HepG2 (cell line): ENCODE results near the gene DYNC2H1. TPM values are rescaled to one million over a fixed set of nuclear protein-coding genes. Genes with fewer than 3 reads are reported as not detected.

ENCODE experiments used
- ATAC-seq: fragments of 200-7000 bp; cut with Tn5 transposase; 3 replicates; pipeline ENCODE4 v1.9.1; 2020; ENCODE audit warnings: mild to moderate bottlenecking, moderate library complexity
- BruUV-seq: library from RNA; stranded (reverse); fragments of 400-500 nt; replicated peaks from 2 replicates; lab custom pipeline; 2021; lab: Mats Ljungman, UMichigan
- CTCF ChIA-PET: fragments of 300-600 bp; formaldehyde crosslinking; extraction: SDS; loops from one replicate; lab custom pipeline; 2021; ENCODE audit warnings: low total read pairs, inconsistent platforms, low intra/inter-chr PET ratio; lab: Yijun Ruan, JAX
- POLR2A ChIA-PET: fragments of 350-600 bp; sonication (Branson Sonifier 250); formaldehyde crosslinking; loops from one replicate; lab custom pipeline; 2020; ENCODE audit warnings: antibody characterized with exemption, inconsistent platforms; lab: Yijun Ruan, JAX
- DNase-seq: peaks from one replicate; pipeline ENCODE4 v3.0.0-alpha.2; 2015; ENCODE audit warnings: low spot score
- FAIRE-seq: peaks from 3 replicates; lab custom pipeline; 2011; peaks lifted over from hg19 to GRCh38; lab: Jason Lieb, UNC
- H2AFZ ChIP-seq: one replicate; pipeline ENCODE4 v1.6.1; 2011; ENCODE audit warnings: low read length, inconsistent platforms
- H3K27ac ChIP-seq: fragments of 300-600 bp; 3 replicates; pipeline ENCODE4 v1.8.0; 2011; ENCODE audit warnings: mixed run types, mild to moderate bottlenecking, mixed read lengths, low read length, inconsistent platforms; ENCODE audit not compliant: insufficient read depth; ENCODE audit errors: extremely low read length
- H3K27me3 ChIP-seq, 2 experiments: fragments of 200-600 bp in 1 of 2; 2 replicates in 1 of 2; 3 replicates in 1 of 2; pipeline versions ENCODE4 v1.6.0 to v1.8.0; 2011; ENCODE audit warnings: low read length in 2 of 2, mild to moderate bottlenecking in 2 of 2, moderate library complexity in 2 of 2, inconsistent platforms in 1 of 2; ENCODE audit not compliant: insufficient read depth in 2 of 2, control insufficient read depth in 1 of 2
- H3K36me3 ChIP-seq, 2 experiments: fragments of 200-600 bp in 1 of 2; replicated peaks in 1 of 2; 2 replicates in 1 of 2; 3 replicates in 1 of 2; pipeline versions ENCODE4 v1.5.1 to v1.8.0; 2011; ENCODE audit warnings: low read length in 2 of 2, inconsistent platforms in 1 of 2; ENCODE audit not compliant: insufficient read depth in 2 of 2, control insufficient read depth in 1 of 2
- H3K4me1 ChIP-seq: 2 replicates; pipeline ENCODE4 v1.5.1; 2012; ENCODE audit warnings: low read length, inconsistent platforms; ENCODE audit not compliant: insufficient read depth
- H3K4me2 ChIP-seq: 2 replicates; pipeline ENCODE4 v1.6.0; 2011; ENCODE audit warnings: low read depth, low read length, inconsistent platforms
- H3K4me3 ChIP-seq, 3 experiments: fragments of 200-600 bp in 1 of 3; sonication (generic), shearing (Covaris generic) in 1 of 3; replicated peaks in 1 of 3; 2 replicates each; pipeline ENCODE4 v1.5.1; 2011 to 2016; ENCODE audit warnings: low read length in 3 of 3, inconsistent platforms in 2 of 3, low read depth in 2 of 3, mild to moderate bottlenecking in 2 of 3, control low read depth in 1 of 3, mixed read lengths in 1 of 3; ENCODE audit not compliant: insufficient read depth in 1 of 3
- H3K79me2 ChIP-seq: one replicate; pipeline ENCODE4 v1.6.1; 2011; ENCODE audit warnings: low read length, inconsistent platforms; ENCODE audit not compliant: insufficient read depth
- H3K9ac ChIP-seq: 2 replicates; pipeline ENCODE4 v1.6.0; 2011; ENCODE audit warnings: mild to moderate bottlenecking, low read depth, low read length, inconsistent platforms; ENCODE audit not compliant: insufficient read depth
- H3K9me3 ChIP-seq: 2 replicates; pipeline ENCODE4 v1.5.1; 2012; ENCODE audit warnings: mild to moderate bottlenecking, low read length
- H4K20me1 ChIP-seq: 2 replicates; pipeline ENCODE4 v1.6.0; 2011; ENCODE audit warnings: inconsistent platforms, mild to moderate bottlenecking, low read length, moderate library complexity; ENCODE audit not compliant: insufficient read depth
- ATF2 ChIP-seq: sonication (generic); formaldehyde crosslinking; IDR thresholded peaks from 2 replicates; pipeline ENCODE4 v1.4.0; 2020; ENCODE audit warnings: missing genetic modification reagents
- DMTF1 ChIP-seq: sonication (generic); formaldehyde crosslinking; IDR thresholded peaks from 2 replicates; pipeline ENCODE4 v1.4.0; 2020; ENCODE audit warnings: mild to moderate bottlenecking, missing genetic modification reagents
- ELF3 ChIP-seq: IDR thresholded peaks from 2 replicates; pipeline ENCODE4 v1.6.1; 2016; ENCODE audit warnings: missing genetic modification reagents, missing compliant biosample characterization
- KLF9 ChIP-seq: IDR thresholded peaks from 2 replicates; pipeline ENCODE4 v1.6.1; 2016; ENCODE audit warnings: low read depth
- SCMH1 ChIP-seq: sonication (generic); formaldehyde crosslinking; IDR thresholded peaks from 2 replicates; pipeline ENCODE4 v1.9.0; 2021; ENCODE audit warnings: missing genetic modification reagents, mild to moderate bottlenecking, borderline replicate concordance
- SOX13 ChIP-seq, 3 experiments: fragments of 450-650 bp in 1 of 3; sonication (generic) in 1 of 3; formaldehyde crosslinking in 1 of 3; IDR thresholded peaks in 2 of 3; conservative IDR thresholded peaks in 1 of 3; 2 replicates each; pipeline versions ENCODE4 v1.5.0 to v1.6.1; 2016 to 2020; ENCODE audit warnings: antibody characterized with exemption in 1 of 3, mild to moderate bottlenecking in 1 of 3, missing compliant biosample characterization in 1 of 3, missing genetic modification reagents in 1 of 3, moderate library complexity in 1 of 3
- ZBTB26 ChIP-seq: IDR thresholded peaks from 2 replicates; pipeline ENCODE4 v1.6.1; 2016; ENCODE audit warnings: missing compliant biosample characterization, missing genetic modification reagents, borderline replicate concordance
- ZBTB34 ChIP-seq: sonication (generic); formaldehyde crosslinking; IDR thresholded peaks from 2 replicates; pipeline ENCODE4 v1.8.0; 2022; ENCODE audit warnings: mild to moderate bottlenecking, missing genetic modification reagents
- ZMYM2 ChIP-seq: sonication (generic); formaldehyde crosslinking; IDR thresholded peaks from 2 replicates; pipeline ENCODE4 v1.8.0; 2022; ENCODE audit warnings: mild to moderate bottlenecking, missing genetic modification reagents
- ZNF121 ChIP-seq: sonication (generic); formaldehyde crosslinking; IDR thresholded peaks from 2 replicates; pipeline ENCODE4 v1.5.0; 2020; ENCODE audit warnings: mild to moderate bottlenecking, missing genetic modification reagents
- ZNF138 ChIP-seq: sonication (generic); formaldehyde crosslinking; IDR thresholded peaks from 2 replicates; pipeline ENCODE4 v1.5.0; 2020; ENCODE audit warnings: mild to moderate bottlenecking, low read depth, missing genetic modification reagents
- ZNF619 ChIP-seq: sonication (generic); formaldehyde crosslinking; IDR thresholded peaks from 2 replicates; pipeline ENCODE4 v1.4.0; 2020; ENCODE audit warnings: mild to moderate bottlenecking, missing genetic modification reagents
- WGBS: methylation state at CpG from one replicate; pipeline ENCODE4 v1.1.6; 2017; ENCODE audit warnings: low lambda C conversion rate; 5-methylcytosine and 5-hydroxymethylcytosine counted together
- in situ Hi-C: cut with HindIII; loops from 2 replicates; pipeline ENCODE4 v1.10.0; 2017; ENCODE audit warnings: low pct_unique_long_range_greater_than_20kb; ENCODE audit not compliant: extremely low pct_ligation_motif_present
- intact Hi-C: fragments of 100-400 bp; cut with micrococcal nuclease; formaldehyde crosslinking; loops from one replicate; pipeline ENCODE4 v1.10.0; 2022; ENCODE audit not compliant: unreplicated experiment
- polyA plus RNA-seq, 8 experiments: library from polyadenylated mRNA; depleted of rRNA in 3 of 8; stranded (reverse) in 7 of 8; unstranded in 1 of 8; fragments of >200 nt; fragmentation: Illumina TruSeq in 4 of 8; extraction: Trizol in 4 of 8; gene quantifications; 2 replicates each; pipeline versions ENCODE4 v1.2.1 to v1.2.3, GENCODE V29; 2011 to 2016; ENCODE audit warnings: low read depth in 4 of 8, missing spikeins in 1 of 8, mixed read lengths in 1 of 8; ENCODE audit not compliant: insufficient read depth in 1 of 8
- total RNA-seq, 5 experiments: library from RNA; depleted of rRNA; stranded (reverse); fragments of >200 nt; fragmentation: Illumina TruSeq; extraction: Trizol; gene quantifications; 2 replicates each; pipeline ENCODE4 v1.2.3, GENCODE V29; 2016; ENCODE audit warnings: low read depth in 1 of 5

DYNC2H1 gene
- total and polyA plus RNA-seq, 2 of the 13 experiments (the other 11 are each of a cell fraction or from before 2014, with no cell fraction given) = 0.49 to 0.66 TPM

GRCh38 chr11:103486604-103487003, 377.4 kb downstream of the DYNC2H1 start:
- H3K27ac ChIP-seq = no peak overlapping the region

More at GRCh38 chr11:103486604-103487003, 377.4 kb downstream of the DYNC2H1 start:
- Histone ChIP-seq H3K9me3 (no peaks in the 10 kb centered on the region), H3K36me3 (no peaks in the 10 kb centered on the region), H3K4me1 (no peaks in the 10 kb centered on the region), H3K9ac (no peak overlapping the region), H3K27me3 (no peaks in the 10 kb centered on the region), H4K20me1 (no peaks in the 10 kb centered on the region), H3K4me2 (no peak overlapping the region), H3K4me3 (no peak overlapping the region), H2AFZ (no peak overlapping the region), H3K79me2 (no peaks in the 10 kb centered on the region)
- intact Hi-C loops (no loop called here), in situ Hi-C loops (no loop called here)
- no peak for FAIRE-seq
- no peak for DNase-seq
- ChIA-PET CTCF (no interaction called here), POLR2A (no interaction called here)
- no peak for ATAC-seq
- TF ChIP-seq ZBTB26 (CRISPR knock-in tag) (no peak), ZNF619 (no peak), ATF2 (CRISPR knock-in tag) (no peak), SOX13 (IDR thresholded peaks at IDR 0.05) (no peak), SOX13 (CRISPR knock-in tag; conservative IDR thresholded peaks at IDR 0.05 in 1 of 2, IDR thresholded peaks at IDR 0.05 in 1 of 2) (no peak), ELF3 (CRISPR knock-in tag) (no peak), ZNF121 (no peak), KLF9 (CRISPR knock-in tag) (no peak), SCMH1 (CRISPR knock-in tag) (no peak), DMTF1 (CRISPR knock-in tag) (no peak), ZBTB34 (CRISPR knock-in tag) (no peak), ZNF138 (no peak), ZMYM2 (CRISPR knock-in tag) (no peak)
- no TSS peak for BruUV-seq
- WGBS = 19% methylated on average over 5 of the region's 5 CpGs
